Bladder microvascular endothelial cell (primary cell): ENCODE results near the gene UBE2Z. TPM values are rescaled to one million over a fixed set of nuclear protein-coding genes. Genes with fewer than 3 reads are reported as not detected.

ENCODE experiments used
- total RNA-seq: library from RNA; depleted of rRNA; stranded (reverse); fragments of >200 nt; gene quantifications from 2 replicates; pipeline ENCODE4 v1.2.3, GENCODE V29; 2014

The UBE2Z gene
- 44.8 and 81.8 TPM in 2 replicates for total RNA-seq

DNA sequence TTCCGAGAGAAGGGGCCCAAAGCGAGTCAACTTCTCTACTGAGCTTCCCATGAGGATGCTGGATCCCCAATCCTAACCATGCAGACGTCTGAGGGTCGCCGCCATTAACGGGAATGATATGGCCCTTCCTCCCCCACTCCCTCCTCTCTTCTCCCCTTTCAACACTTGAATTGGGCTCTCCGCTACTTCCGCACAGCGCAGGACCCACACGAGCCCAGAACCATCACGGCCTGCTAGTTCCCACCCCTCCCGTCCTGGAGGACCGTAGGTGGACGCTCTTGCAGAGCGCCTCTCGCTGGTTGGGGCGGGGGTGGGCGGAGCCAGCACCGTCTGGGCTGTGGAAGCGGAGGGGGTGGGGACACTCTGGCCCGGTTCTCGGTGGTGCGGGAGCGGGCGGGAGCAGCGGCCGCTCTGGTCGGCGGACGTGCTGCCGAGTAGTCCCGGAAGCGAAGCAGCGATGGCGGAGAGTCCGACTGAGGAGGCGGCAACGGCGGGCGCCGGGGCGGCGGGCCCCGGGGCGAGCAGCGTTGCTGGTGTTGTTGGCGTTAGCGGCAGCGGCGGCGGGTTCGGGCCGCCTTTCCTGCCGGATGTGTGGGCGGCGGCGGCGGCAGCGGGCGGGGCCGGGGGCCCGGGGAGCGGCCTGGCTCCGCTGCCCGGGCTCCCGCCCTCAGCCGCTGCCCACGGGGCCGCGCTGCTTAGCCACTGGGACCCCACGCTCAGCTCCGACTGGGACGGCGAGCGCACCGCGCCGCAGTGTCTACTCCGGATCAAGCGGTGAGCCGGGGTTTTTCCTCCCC is at the start of gene UBE2Z:
UBE2Z (plus strand) TSS at position 361 of the 797 bp plus-strand sequence; CDS start at position 458, 97 bp downstream.

GRCh38 chr17:48944515-48945260 is 36.5 kb downstream of the UBE2Z start, which contains the start of gene SNF8:
SNF8 (minus strand) TSS chr17:48944842; CDS start chr17:48944734, 108 bp downstream.

Other genes with a start within 250 kb of the UBE2Z start
- not detected in 2 replicates for gene PRAC1, start 185.9 kb upstream of the UBE2Z start, total RNA-seq
- gene PRAC2, start 185.2 kb upstream of the UBE2Z start, total RNA-seq, result not detected in 2 replicates
- gene HOXB13, start 179.7 kb upstream of the UBE2Z start, total RNA-seq, result not detected in 2 replicates
- gene TTLL6, start 91.2 kb upstream of the UBE2Z start, total RNA-seq, result 0.06 TPM in 1 of 2 replicates, not detected in the other
- gene CALCOCO2, start 77.4 kb upstream of the UBE2Z start, total RNA-seq, result 36.9 and 52.0 TPM in 2 replicates
- gene ATP5MC1, start 15.6 kb upstream of the UBE2Z start, total RNA-seq, result 31.0 and 40.2 TPM in 2 replicates
- 103 and 105 TPM in 2 replicates for gene SNF8, start 36.4 kb downstream of the UBE2Z start, total RNA-seq
- gene GIP, start 60.2 kb downstream of the UBE2Z start, total RNA-seq, result not detected in 2 replicates
- gene IGF2BP1, start 89.0 kb downstream of the UBE2Z start, total RNA-seq, result 0.13 and 0.16 TPM in 2 replicates
- gene B4GALNT2, start 224.4 kb downstream of the UBE2Z start, total RNA-seq, result under 0.01 TPM in 2 replicates